Glutamatergic neuron (in vitro differentiated cells): ENCODE measurements around the gene SERINC2. TPM values are rescaled to one million over a fixed set of nuclear protein-coding genes. Genes with fewer than 3 reads are reported as not detected.
"Not testable (repeated sequence)": the region's sequence is repeated elsewhere in the genome, so short reads cannot be mapped to it uniquely, and the experiment has no call there.

Source experiments
- DNase-seq: peaks from one replicate; pipeline ENCODE4 v3.0.0; 2022
- H3K27ac Mint-ChIP-seq: one replicate; pipeline ENCODE4 v1.8.0; 2020; ENCODE audit warnings: mild to moderate bottlenecking, mixed read lengths, inconsistent platforms; ENCODE audit not compliant: unreplicated experiment
- H3K27me3 Mint-ChIP-seq: one replicate; pipeline ENCODE4 v1.8.0; 2020; ENCODE audit warnings: mild to moderate bottlenecking, moderate library complexity, mixed read lengths, inconsistent platforms; ENCODE audit not compliant: unreplicated experiment
- H3K36me3 Mint-ChIP-seq: one replicate; pipeline ENCODE4 v1.8.0; 2020; ENCODE audit warnings: mild to moderate bottlenecking, mixed read lengths, inconsistent platforms; ENCODE audit not compliant: unreplicated experiment
- H3K4me1 Mint-ChIP-seq: one replicate; pipeline ENCODE4 v1.8.0; 2020; ENCODE audit warnings: mild to moderate bottlenecking, low read depth, mixed read lengths, inconsistent platforms; ENCODE audit not compliant: unreplicated experiment
- H3K4me3 Mint-ChIP-seq: one replicate; pipeline ENCODE4 v1.8.0; 2020; ENCODE audit warnings: mild to moderate bottlenecking, mixed read lengths, inconsistent platforms; ENCODE audit not compliant: unreplicated experiment
- H3K9me3 Mint-ChIP-seq: one replicate; pipeline ENCODE4 v1.8.0; 2020; ENCODE audit warnings: mild to moderate bottlenecking, moderate library complexity, mixed read lengths, inconsistent platforms; ENCODE audit not compliant: unreplicated experiment
- total RNA-seq: library from RNA; stranded (reverse); fragmentation: NEBNext Ultra II Directional; extraction: Animal tissue kit (Norgen Biotek cat#: 25700); gene quantifications from one replicate; pipeline ENCODE4 v1.2.1, GENCODE V29; 2021; ENCODE audit not compliant: unreplicated experiment
- TF ChIP-seq, protein P1 (sequence below): fragments of 200-600 bp; sonication (generic); IDR thresholded peaks from one replicate; pipeline ENCODE4 v1.5.0; 2021; ENCODE audit not compliant: partially characterized antibody, unreplicated experiment

Gene SERINC2
- total RNA-seq, 1 donor from 2014 or later: 36.4 TPM

- Mint-ChIP-seq H3K4me1 (peaks cover 10% of the 10 kb centered on the region), H3K9me3 (peaks cover 7% of the 10 kb centered on the region), H3K27me3 (peaks cover 4% of the 10 kb centered on the region), H3K36me3 (peaks cover 11% of the 10 kb centered on the region), H3K27ac (no peak overlapping the region), H3K4me3 (no peak overlapping the region)
- DNase-seq: no peak
- TF ChIP-seq, protein P1, sequence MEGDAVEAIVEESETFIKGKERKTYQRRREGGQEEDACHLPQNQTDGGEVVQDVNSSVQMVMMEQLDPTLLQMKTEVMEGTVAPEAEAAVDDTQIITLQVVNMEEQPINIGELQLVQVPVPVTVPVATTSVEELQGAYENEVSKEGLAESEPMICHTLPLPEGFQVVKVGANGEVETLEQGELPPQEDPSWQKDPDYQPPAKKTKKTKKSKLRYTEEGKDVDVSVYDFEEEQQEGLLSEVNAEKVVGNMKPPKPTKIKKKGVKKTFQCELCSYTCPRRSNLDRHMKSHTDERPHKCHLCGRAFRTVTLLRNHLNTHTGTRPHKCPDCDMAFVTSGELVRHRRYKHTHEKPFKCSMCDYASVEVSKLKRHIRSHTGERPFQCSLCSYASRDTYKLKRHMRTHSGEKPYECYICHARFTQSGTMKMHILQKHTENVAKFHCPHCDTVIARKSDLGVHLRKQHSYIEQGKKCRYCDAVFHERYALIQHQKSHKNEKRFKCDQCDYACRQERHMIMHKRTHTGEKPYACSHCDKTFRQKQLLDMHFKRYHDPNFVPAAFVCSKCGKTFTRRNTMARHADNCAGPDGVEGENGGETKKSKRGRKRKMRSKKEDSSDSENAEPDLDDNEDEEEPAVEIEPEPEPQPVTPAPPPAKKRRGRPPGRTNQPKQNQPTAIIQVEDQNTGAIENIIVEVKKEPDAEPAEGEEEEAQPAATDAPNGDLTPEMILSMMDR: no peak
Observed at GRCh38 chr1:31429583-31429982, 16.6 kb downstream of the SERINC2 start.

GRCh38 chr1:31431351-31432257 is 18.6 kb downstream of the SERINC2 start:
- peaks cover 11% of the 10 kb centered on the region for H3K9me3 Mint-ChIP-seq
- H3K27me3 Mint-ChIP-seq, H3K4me3 Mint-ChIP-seq, H3K27ac Mint-ChIP-seq, DNase-seq: not testable (repeated sequence)
- peaks cover 11% of the 10 kb centered on the region for H3K36me3 Mint-ChIP-seq
- H3K4me1 Mint-ChIP-seq: peaks cover 11% of the 10 kb centered on the region

- H3K4me1 Mint-ChIP-seq: peaks cover 11% of the 10 kb centered on the region
- no peak for DNase-seq
- TF ChIP-seq, protein P1: no peak
- H3K36me3 Mint-ChIP-seq: peaks cover 11% of the 10 kb centered on the region
- H3K27me3 Mint-ChIP-seq: peaks cover 7% of the 10 kb centered on the region
- no peak overlapping the region for H3K27ac Mint-ChIP-seq
- H3K4me3 Mint-ChIP-seq: no peak overlapping the region
- H3K9me3 Mint-ChIP-seq: peaks cover 8% of the 10 kb centered on the region
Observed at GRCh38 chr1:31432592-31433395, 19.8 kb downstream of the SERINC2 start.

DNA sequence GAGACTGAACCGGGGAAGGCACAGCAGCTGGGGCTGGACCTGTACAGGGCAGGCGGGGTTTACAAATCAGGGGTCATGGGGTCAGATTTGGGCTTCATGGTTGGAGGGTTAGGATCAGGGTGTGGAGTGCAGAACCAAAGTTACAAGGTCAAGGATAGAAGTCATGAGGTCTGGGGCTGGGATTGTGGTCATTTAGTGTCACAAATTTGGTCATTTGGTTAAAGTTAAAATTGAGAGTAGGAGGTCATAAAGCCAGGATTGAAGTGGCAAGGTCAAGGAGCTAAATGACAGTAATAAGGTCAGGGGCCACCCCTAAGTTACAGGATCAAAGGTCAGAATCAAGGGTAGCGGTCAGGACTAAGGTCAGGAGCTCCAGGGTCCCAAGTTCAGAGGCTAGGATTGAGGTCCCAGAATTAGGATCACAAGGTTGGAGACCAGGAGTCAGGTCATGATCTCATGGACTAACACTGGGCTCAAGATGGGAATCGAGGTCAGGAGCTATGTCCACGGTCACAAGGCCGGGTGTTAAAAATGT is 20.4 kb downstream of the SERINC2 start:
- no peak overlapping the region for H3K27ac Mint-ChIP-seq
- H3K27me3 Mint-ChIP-seq: peaks cover 7% of the 10 kb centered on the region
- H3K36me3 Mint-ChIP-seq: peaks cover 11% of the 10 kb centered on the region
- H3K4me1 Mint-ChIP-seq: peaks cover 11% of the 10 kb centered on the region
- H3K9me3 Mint-ChIP-seq: peaks cover 8% of the 10 kb centered on the region
- H3K4me3 Mint-ChIP-seq: no peak overlapping the region
- no peak for DNase-seq
- TF ChIP-seq, protein P1: no peak

- Mint-ChIP-seq H3K27ac (no peak overlapping the region), H3K36me3 (peaks cover 11% of the 10 kb centered on the region), H3K27me3 (peaks cover 7% of the 10 kb centered on the region), H3K4me1 (peaks cover 11% of the 10 kb centered on the region), H3K9me3 (peaks cover 8% of the 10 kb centered on the region), H3K4me3 (no peak overlapping the region)
- no peak for DNase-seq
- TF ChIP-seq, protein P1: no peak
Observed at GRCh38 chr1:31434101-31434871, 21.3 kb downstream of the SERINC2 start.
